K562 (cell line): ENCODE data around the gene KCNQ4. TPM values are rescaled to one million over a fixed set of nuclear protein-coding genes. Genes with fewer than 3 reads are reported as not detected.

Source experiments
- ARHGAP35 ChIP-seq: fragments of 450-650 bp; IDR thresholded peaks from 2 replicates; pipeline ENCODE4 v1.6.1; 2018; ENCODE audit not compliant: partially characterized antibody
- CREM ChIP-seq: IDR thresholded peaks from 2 replicates; pipeline ENCODE4 v1.6.1; 2014; ENCODE audit warnings: antibody characterized with exemption, low read depth
- ESRRA ChIP-seq: fragments of 450-650 bp; IDR thresholded peaks from 2 replicates; pipeline ENCODE4 v1.6.1; 2014; ENCODE audit warnings: low read depth, mild to moderate bottlenecking, moderate library complexity, borderline replicate concordance
- L3MBTL2 ChIP-seq: fragments of 450-650 bp; IDR thresholded peaks from 2 replicates; pipeline ENCODE4 v1.6.1; 2016; ENCODE audit warnings: mild to moderate bottlenecking, moderate library complexity
- NEUROD1 ChIP-seq: fragments of 150-350 bp; IDR thresholded peaks from 2 replicates; pipeline ENCODE4 v1.6.1; 2014; ENCODE audit warnings: borderline replicate concordance, low read length, low read depth; ENCODE audit not compliant: partially characterized antibody
- RBM25 ChIP-seq: fragments of 200-400 bp; formaldehyde crosslinking; IDR thresholded peaks from 2 replicates; pipeline ENCODE4 v1.6.1; 2018; ENCODE audit warnings: low read length, low read depth, moderate library complexity; ENCODE audit not compliant: severe bottlenecking
- STAT5A ChIP-seq: IDR thresholded peaks from 2 replicates; pipeline ENCODE4 v1.6.1; 2012; ENCODE audit warnings: low read length, inconsistent platforms, borderline replicate concordance
- TEAD4 ChIP-seq, 2 experiments: sonication (generic) in 1 of 2; formaldehyde crosslinking in 1 of 2; IDR thresholded peaks; 2 replicates each; pipeline versions ENCODE4 v1.6.1 to v1.8.0; 2012 to 2022; ENCODE audit warnings: borderline replicate concordance in 1 of 2, inconsistent platforms in 1 of 2, low read length in 1 of 2, mild to moderate bottlenecking in 1 of 2, missing genetic modification reagents in 1 of 2
- ZBTB43 ChIP-seq: sonication (generic); formaldehyde crosslinking; IDR thresholded peaks from 2 replicates; pipeline ENCODE4 v1.8.0; 2023; ENCODE audit warnings: mild to moderate bottlenecking, missing genetic modification reagents
- ZNF12 ChIP-seq: sonication (generic); formaldehyde crosslinking; IDR thresholded peaks from 2 replicates; pipeline ENCODE4 v1.4.0; 2020; ENCODE audit warnings: mild to moderate bottlenecking, missing genetic modification reagents
- ZNF551 ChIP-seq: fragments of 250-450 bp; sonication (Bioruptor Pico); IDR thresholded peaks from 2 replicates; pipeline ENCODE4 v1.5.0; 2021; ENCODE audit warnings: mild to moderate bottlenecking, moderate library complexity
- ZNF609 ChIP-seq: sonication (generic); formaldehyde crosslinking; IDR thresholded peaks from 2 replicates; pipeline ENCODE4 v1.8.1; 2023; ENCODE audit warnings: missing genetic modification reagents, mild to moderate bottlenecking, borderline replicate concordance
- ZNF766 ChIP-seq: fragments of 200-800 bp; sonication (Bioruptor generic); conservative IDR thresholded peaks from 2 replicates; pipeline ENCODE4 v1.6.1; 2016; ENCODE audit warnings: missing genetic modification characterization, missing compliant biosample characterization
- polyA plus RNA-seq, 8 experiments: library from polyadenylated mRNA; depleted of rRNA in 4 of 8; stranded (reverse) in 5 of 8; unstranded in 3 of 8; fragments of >200 nt; fragmentation: Nextera tagmentation in 2 of 8; fragmentation: Illumina TruSeq in 1 of 8; extraction: Ambion mirVana in 2 of 8; extraction: Trizol in 1 of 8; gene quantifications; 2 replicates each; pipeline versions ENCODE4 v1.2.1 to v1.2.3, GENCODE V29; 2011 to 2014; ENCODE audit warnings: inconsistent platforms in 1 of 8, missing spikeins in 1 of 8
- total RNA-seq, 7 experiments: library from RNA; depleted of rRNA in 6 of 7; stranded (reverse); fragments of >200 nt in 6 of 7; fragmentation: Illumina TruSeq in 2 of 7; extraction: Trizol in 2 of 7; gene quantifications; 2 replicates each; pipeline versions ENCODE4 v1.2.1 to v1.2.3, GENCODE V29; 2011 to 2021; ENCODE audit warnings: low replicate concordance in 1 of 7
- TF ChIP-seq, protein P1 (sequence below), 2 experiments: fragments of 450-650 bp; IDR thresholded peaks; 2 replicates each; pipeline ENCODE4 v1.6.1; 2018; ENCODE audit warnings: mild to moderate bottlenecking in 2 of 2, low read depth in 1 of 2; ENCODE audit not compliant: partially characterized antibody in 2 of 2
- TF ChIP-seq, protein P2 (sequence below): fragments of 450-650 bp; formaldehyde crosslinking; conservative IDR thresholded peaks from 2 replicates; pipeline ENCODE4 v1.4.0; 2022; ENCODE audit warnings: mild to moderate bottlenecking, missing genetic modification characterization

Gene KCNQ4
- total and polyA plus RNA-seq, 9 of the 15 experiments (the other 6 are each of a cell fraction or from before 2014, with no cell fraction given) = 0.07 to 4.1 (median 0.79) TPM

- TF ChIP-seq, protein P1, sequence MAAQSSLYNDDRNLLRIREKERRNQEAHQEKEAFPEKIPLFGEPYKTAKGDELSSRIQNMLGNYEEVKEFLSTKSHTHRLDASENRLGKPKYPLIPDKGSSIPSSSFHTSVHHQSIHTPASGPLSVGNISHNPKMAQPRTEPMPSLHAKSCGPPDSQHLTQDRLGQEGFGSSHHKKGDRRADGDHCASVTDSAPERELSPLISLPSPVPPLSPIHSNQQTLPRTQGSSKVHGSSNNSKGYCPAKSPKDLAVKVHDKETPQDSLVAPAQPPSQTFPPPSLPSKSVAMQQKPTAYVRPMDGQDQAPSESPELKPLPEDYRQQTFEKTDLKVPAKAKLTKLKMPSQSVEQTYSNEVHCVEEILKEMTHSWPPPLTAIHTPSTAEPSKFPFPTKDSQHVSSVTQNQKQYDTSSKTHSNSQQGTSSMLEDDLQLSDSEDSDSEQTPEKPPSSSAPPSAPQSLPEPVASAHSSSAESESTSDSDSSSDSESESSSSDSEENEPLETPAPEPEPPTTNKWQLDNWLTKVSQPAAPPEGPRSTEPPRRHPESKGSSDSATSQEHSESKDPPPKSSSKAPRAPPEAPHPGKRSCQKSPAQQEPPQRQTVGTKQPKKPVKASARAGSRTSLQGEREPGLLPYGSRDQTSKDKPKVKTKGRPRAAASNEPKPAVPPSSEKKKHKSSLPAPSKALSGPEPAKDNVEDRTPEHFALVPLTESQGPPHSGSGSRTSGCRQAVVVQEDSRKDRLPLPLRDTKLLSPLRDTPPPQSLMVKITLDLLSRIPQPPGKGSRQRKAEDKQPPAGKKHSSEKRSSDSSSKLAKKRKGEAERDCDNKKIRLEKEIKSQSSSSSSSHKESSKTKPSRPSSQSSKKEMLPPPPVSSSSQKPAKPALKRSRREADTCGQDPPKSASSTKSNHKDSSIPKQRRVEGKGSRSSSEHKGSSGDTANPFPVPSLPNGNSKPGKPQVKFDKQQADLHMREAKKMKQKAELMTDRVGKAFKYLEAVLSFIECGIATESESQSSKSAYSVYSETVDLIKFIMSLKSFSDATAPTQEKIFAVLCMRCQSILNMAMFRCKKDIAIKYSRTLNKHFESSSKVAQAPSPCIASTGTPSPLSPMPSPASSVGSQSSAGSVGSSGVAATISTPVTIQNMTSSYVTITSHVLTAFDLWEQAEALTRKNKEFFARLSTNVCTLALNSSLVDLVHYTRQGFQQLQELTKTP (IDR thresholded peaks at IDR 0.05; ENCODE audit: low read depth in 1 of 2, partially characterized antibody in 2 of 2) = peak in 1 of 2 experiments; percentile 69
- TF ChIP-seq ZNF551 (CRISPR knock-in tag) (no peak), ESRRA (peak; percentile 55; the same call in 1 of the 2 replicates), STAT5A (peak; percentile 87), NEUROD1 (peak; percentile 38), ZNF766 (CRISPR knock-in tag) (peak; percentile 68), TEAD4 (IDR thresholded peaks at IDR 0.05; ENCODE audit: low read length) (peak; percentile 70), TEAD4 (CRISPR knock-in tag; IDR thresholded peaks at IDR 0.05; ENCODE audit: borderline replicate concordance) (no peak), CREM (peak; percentile 60), RBM25 (no peak), ZBTB43 (no peak), ZNF609 (CRISPR knock-in tag) (no peak), ZNF12 (CRISPR knock-in tag) (no peak), L3MBTL2 (peak; percentile 70), ARHGAP35 (no peak)
- TF ChIP-seq, protein P2, sequence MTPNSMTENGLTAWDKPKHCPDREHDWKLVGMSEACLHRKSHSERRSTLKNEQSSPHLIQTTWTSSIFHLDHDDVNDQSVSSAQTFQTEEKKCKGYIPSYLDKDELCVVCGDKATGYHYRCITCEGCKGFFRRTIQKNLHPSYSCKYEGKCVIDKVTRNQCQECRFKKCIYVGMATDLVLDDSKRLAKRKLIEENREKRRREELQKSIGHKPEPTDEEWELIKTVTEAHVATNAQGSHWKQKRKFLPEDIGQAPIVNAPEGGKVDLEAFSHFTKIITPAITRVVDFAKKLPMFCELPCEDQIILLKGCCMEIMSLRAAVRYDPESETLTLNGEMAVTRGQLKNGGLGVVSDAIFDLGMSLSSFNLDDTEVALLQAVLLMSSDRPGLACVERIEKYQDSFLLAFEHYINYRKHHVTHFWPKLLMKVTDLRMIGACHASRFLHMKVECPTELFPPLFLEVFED (CRISPR knock-in tag) = no peak
These were observed 84.6 kb downstream of the KCNQ4 start (continued) for GRCh38 chr1:40868051-40868723.
